Ovary (tissue), 3 donors: ENCODE measurements around the gene THRB.

Experiments used
- EP300 ChIP-seq: sonication (generic); formaldehyde crosslinking; IDR thresholded peaks from one replicate; pipeline ENCODE4 v1.6.1; 2017; ENCODE audit warnings: antibody characterized with exemption
- TF ChIP-seq, protein P1 (sequence below), 3 donors: fragments of 450-650 bp in 2 of 3; fragments of 200-600 bp in 1 of 3; IDR thresholded peaks; one replicate each; pipeline versions ENCODE4 v1.5.1 to v1.8.0; 2016 to 2022; ENCODE audit warnings: antibody characterized with exemption in 3 of 3, mild to moderate bottlenecking in 1 of 3
- donor health status: DM: no; HTN: no; CAD: no.

DNA sequence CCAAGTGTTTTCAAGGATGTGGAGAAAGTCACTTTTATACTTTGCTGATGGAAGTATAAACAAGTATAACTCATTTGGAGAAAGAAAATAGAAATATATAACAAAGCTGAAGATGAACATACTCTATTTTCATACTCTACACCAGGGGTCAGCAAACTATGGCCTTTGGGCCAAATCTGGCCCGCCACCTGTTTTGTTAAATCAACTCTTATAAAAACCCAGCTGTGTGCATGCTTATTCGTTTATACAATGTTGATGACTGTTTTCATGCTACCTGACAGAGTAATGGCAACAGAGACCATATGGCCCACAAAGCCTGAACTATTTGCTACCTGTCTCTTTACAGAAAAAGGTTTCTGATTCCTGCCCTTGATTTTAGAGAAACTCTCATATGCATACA is 425.6 kb downstream of the THRB start:
- TF ChIP-seq, protein P1, sequence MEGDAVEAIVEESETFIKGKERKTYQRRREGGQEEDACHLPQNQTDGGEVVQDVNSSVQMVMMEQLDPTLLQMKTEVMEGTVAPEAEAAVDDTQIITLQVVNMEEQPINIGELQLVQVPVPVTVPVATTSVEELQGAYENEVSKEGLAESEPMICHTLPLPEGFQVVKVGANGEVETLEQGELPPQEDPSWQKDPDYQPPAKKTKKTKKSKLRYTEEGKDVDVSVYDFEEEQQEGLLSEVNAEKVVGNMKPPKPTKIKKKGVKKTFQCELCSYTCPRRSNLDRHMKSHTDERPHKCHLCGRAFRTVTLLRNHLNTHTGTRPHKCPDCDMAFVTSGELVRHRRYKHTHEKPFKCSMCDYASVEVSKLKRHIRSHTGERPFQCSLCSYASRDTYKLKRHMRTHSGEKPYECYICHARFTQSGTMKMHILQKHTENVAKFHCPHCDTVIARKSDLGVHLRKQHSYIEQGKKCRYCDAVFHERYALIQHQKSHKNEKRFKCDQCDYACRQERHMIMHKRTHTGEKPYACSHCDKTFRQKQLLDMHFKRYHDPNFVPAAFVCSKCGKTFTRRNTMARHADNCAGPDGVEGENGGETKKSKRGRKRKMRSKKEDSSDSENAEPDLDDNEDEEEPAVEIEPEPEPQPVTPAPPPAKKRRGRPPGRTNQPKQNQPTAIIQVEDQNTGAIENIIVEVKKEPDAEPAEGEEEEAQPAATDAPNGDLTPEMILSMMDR (IDR thresholded peaks at IDR 0.05), result no peak
- TF ChIP-seq EP300, result no peak
